HG02885 (cell line): ENCODE results near the gene ANO3.
"Not testable (repeated sequence)": the region's sequence is repeated elsewhere in the genome, so short reads cannot be mapped to it uniquely, and the experiment has no call there.

Experiments
- ATAC-seq: cut with Tn5 transposase; IDR thresholded peaks from one replicate; pipeline ENCODE4 v1.9.1; 2021; ENCODE audit warnings: mild to moderate bottlenecking; ENCODE audit not compliant: unreplicated experiment, poor library complexity

The ANO3 gene

DNA sequence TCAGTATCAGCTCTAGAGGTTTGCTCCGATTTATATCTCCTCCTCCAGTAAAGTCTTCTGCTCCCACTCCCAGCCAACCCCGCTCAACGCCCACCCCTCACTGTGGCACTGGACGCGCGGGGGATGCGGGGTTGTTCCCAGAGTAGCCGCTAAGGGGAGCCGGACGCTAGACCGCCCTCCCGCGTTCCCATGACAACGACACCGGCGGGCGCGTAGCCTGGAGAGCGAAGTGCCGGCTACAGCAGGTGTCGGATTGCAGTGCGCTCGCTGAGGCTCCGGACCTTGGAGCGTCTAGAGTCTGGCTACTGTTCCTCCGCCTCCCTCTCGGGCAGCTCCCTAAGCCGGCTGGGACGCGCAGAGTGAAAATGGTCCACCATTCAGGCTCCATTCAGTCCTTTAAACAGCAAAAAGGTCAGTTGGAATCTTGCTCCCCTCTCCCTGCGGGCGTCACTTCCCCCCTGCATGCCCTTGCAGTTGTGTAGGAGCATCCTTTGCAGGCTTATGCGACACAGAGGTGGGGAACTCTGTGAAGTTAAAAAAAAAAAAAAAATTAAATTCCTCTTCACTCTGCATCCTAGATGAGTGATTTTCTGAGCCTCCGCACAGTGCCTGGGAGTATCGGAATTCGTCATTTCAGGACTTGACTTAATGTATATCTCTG lies at the start of gene ANO3:
TSS of gene ANO3 (plus strand) at position 220 of the 661 bp plus-strand sequence. CDS start at position 366, 146 bp downstream.
- peak; percentile 96 for ATAC-seq

DNA sequence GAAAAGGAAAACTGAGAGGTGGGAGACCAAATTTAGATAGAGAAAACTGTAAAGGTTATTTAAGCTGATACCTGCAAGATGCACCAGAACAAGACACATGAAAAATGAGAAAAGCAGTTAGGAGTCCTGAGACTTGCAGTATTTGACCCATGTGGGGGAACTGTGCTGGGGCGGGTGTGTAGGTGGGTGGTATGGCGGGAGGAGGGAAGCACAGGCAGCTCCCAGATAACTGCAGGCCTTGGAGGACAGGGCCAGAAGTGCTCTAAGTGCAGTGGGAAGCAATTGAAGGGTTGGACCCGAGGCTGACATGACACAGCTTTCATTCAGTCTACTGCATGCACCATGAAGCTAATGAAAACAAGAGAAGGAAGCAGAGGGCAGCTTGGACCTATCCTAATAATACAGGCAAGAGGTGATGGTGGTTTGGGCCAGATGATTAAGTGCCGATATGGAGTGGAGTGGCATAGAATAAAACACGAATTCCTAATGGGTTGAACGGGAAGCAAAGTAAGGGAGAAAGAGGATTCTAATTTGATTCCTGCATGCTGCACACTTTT lies 48.0 kb upstream of the ANO3 start:
- ATAC-seq, result no peak

DNA sequence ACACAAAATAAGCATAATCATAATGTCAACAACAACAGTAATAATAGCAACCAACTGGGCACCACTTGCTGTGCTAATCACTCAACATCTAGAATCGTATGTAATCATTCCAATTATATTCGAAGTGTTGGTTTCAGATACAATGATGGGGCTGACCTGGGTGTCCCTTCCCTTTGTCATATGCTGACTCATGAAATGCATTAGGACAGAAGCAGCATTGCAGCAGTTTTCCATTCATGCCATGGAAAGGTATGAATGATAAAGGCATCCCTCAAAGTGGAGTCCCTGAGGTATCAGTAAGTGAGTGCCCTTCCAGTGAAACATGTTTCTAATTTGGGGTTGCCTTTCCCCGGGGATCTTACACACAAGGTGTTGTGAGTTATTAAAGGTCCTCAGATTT lies 46.3 kb upstream of the ANO3 start:
- ATAC-seq, result no peak

DNA sequence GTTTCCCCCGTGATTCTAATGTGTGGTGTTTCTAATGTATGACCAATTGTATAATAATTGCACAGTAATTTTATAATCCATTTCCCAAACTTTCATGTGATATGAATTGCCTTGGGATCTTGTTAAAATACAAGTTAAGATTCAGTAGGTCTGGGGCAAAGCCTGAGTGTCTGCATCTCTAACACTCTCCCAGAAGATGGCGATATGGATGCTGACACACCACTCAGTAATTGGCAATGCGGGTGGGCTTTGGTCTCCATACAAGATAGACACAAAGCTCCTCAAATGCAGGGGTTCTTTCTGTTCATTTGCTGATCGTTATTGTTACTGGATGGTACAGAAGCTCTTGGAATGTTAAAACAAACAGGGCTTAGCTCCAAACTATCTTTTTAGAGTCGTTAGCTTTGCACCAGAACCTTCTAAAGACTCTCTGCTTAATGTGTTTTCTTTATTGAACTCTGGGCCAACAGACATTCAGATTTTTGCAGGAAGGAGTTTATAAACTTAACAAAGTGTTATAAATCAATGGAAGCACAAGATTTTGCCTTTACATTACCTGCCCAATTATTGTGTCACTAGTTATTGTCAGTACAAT lies 45.4 kb upstream of the ANO3 start:
- ATAC-seq, result peak; percentile 84

DNA sequence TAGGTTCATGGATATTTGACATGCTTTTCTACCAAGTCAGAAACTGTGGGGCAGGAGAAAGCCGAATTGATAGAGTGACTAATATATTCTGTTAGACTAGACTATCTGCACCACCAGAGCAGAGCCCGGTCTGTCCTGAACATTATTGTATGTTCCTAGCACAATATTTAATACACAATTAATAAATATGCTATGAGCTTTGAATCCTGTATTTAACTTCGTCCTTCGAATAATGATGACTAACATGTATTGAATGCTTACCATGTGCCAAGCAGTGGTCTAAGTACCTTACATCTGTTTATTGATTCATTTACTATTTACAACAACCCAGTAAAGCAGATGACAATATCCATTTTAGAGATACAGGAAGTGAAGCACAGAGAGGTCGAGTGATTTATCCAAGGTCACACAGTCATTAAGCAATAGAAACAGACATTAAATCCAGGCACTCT lies 44.8 kb upstream of the ANO3 start:
- ATAC-seq, result no peak

DNA sequence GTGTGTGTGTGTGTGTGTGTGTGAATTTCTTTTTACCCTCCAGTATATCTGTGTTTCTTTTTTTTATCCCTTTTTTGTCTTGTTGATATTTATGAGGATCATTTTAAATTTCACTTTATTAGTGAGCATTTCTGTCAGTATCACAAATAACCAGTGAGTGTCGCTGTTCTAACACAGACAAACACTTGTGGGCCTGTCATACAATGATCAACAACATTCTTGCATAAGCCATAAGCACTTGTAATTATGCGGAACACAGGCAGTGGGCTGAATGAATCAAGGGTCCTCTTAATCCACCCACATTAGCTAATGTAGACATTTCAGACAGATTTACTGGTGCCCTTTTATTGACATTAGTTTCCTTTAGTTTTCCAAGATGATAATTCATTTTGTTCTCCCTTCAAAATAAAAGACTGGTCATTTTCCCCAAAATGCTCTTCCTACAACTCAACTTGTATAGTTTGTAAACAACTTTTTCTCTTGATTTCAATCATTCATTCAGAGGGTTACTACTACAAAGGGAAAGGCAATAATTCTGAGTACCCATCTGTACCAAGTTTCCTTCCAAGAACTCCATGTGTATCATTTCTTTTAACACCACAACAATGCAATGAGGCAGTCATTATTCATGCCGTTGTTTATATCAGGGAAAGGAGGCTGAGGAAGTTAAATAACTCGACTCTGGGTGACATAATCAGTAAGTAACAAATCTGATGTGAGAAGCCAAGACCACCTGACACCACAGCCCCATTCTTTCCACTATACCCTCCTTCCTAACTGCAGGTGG lies 34.5 kb upstream of the ANO3 start:
- peak; percentile 92 for ATAC-seq

DNA sequence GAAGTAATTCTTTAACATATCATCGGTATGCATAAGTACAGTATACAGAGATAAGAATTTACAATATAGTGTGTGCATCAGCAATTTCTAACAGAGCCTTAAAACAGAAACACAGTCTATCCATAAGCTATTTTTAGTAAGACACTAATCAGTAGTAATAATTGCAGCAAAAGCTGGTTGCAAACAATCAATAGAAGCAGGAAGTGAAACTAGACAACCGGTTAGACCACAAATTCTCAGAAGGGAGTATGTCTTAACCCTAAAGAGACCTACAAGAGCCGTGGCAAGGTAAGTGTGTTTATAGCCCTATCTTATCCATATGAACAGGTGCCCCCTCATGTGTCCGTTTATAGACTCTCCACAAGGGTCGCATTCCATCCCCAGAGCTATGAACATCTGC lies 15.6 kb upstream of the ANO3 start:
- not testable (repeated sequence) for ATAC-seq

DNA sequence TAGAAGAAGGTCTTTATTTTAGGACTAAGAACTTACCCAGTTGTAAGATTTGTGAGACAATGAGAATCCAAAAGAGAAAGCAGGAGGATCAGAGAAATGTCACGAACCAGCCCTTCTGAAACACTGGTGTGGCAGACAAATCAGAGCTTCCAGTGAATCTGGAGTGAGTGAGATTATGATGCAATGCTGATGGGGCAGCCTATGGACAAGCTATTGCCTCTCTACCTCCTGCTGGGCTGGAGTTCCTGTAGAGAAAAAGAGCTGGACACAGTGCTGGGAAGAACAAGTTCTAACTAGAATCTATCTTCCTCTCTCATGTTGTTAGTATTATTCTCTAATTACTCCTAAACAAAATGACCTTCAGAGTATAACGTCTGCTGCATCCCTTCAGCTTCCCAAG lies 12.0 kb upstream of the ANO3 start:
- no peak for ATAC-seq

DNA sequence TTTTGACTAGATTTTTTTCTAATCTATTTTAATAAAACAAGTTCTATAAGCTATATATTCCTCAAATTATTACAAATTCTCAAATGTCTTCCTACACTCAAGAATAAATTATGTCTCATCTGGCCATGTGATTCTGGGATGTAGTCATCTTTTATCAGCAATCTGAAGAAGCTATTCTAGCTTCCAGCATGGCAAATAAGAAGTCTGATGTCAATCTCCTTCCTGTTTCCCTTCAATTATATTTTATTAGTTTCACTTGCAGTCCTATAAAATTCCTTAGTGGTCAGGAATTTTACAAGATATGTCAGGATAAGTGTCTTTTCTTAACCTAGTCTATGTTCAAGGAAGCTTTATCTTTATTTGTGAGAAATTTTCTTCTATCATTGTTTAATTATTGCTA lies 10.4 kb upstream of the ANO3 start:
- ATAC-seq, result no peak

DNA sequence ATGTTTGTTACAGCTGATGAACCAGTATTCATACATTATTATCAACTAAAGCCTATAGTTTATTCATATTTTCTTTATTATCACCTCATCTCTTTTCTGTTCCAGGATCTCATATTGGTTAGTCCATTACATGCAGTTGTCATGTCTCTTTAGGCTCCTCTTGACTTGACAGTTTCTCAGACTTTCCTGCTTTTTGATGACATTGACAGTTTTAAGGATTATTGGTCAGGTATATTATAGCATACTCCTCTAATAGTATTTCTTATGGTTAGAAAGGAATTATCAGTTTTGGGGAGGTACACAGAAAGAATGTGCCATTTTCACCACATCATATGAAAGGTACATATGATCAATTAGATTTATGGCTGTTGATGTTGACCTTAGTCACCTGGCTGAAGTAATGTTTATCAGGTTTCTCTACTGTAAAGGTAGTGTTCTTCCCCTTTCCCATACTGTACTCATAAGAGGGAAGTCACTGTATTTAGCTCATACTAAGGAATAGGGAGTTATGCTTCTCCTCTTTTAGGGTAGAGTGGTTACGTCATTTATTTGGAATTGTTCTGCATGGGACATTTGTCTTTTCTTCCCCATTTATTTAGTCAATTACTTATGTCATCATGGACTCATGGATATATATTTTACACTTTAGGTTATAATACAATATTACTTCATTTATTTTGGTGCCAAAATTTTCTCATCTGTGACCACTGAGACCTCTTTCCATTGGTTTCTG lies 9.4 kb upstream of the ANO3 start:
- no peak for ATAC-seq

DNA sequence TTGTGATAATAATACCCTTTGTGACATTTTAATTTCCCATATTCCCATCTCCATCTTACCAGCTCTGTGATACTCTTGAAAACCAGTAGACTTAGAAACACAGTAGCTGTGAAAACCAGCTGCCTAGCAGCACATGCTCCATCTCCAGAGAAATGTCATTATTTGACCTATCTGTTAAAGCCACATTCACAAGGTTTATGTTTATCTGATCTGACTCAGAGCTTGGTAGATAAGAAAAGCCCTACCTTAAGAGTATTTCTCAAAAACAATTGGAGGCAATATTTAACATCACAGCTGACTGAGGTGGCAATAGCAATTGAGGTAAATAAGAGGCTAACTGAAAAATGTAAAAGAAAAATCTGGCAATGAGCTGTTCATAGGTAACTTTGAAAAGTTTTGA lies 8.1 kb upstream of the ANO3 start:
- no peak for ATAC-seq

DNA sequence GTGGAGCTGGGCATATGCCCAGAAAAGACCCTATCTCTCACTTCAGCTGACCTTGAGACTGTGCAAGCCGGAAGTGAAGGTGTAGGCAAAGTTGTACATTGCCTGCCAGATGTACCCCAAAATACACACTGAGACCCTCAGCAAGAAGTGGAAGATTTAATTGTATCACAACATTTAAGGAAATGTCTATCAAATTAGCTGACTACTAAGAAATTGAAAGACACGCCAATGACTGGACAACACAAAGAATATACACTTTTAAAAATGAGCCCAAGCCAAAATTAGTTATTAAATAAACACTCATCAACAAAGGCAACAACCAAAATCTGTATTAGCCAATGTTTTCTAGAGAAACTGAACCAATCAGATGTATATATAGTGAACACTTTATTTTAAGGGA lies 7.7 kb upstream of the ANO3 start:
- no peak for ATAC-seq

DNA sequence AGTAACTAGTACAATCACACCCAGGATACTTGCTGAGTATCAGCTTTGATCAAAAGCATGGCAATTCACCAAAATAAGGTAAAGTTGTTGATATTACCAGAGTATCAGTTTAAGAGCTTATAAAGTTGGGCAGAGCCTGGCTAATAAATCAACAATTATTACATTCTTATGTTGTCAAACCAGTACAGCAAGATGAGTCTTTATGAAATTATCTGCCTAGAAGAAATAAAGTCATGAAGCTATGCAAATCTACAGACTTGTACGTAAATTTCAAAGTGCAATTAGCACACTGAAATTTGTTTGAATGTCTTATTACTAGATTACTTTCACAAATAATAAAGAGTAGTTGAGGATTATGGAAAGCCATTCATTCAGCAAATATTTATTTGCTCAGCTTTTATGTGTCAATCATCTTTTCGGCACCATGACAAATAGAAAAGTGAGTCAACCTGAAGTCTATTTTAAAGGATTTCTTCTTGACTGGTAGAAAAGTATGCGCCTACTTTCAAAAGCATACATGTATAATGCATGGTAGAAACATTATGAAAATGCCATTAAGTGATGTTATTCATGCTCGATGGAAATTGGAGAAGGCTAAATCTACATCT lies 5.0 kb upstream of the ANO3 start:
- ATAC-seq, result no peak

DNA sequence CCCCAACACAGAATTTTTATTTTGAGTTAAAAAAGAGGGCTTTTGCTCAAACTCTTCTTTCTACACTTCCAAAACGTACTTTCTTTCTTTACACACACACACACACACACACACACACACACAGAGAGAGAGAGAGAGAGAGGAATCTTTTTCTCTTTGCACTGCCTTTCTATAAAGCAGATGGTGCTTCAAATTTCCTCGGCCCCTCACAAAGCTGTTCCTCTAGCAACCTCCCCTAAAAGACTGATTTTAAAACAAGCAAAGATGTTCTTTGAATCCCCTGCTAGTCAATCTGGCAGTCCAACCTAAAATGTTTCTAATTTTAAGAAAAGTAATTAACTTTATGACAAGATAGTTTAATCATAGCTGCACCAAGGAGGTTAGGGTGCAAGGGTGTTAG lies 2.7 kb upstream of the ANO3 start:
- no peak for ATAC-seq

DNA sequence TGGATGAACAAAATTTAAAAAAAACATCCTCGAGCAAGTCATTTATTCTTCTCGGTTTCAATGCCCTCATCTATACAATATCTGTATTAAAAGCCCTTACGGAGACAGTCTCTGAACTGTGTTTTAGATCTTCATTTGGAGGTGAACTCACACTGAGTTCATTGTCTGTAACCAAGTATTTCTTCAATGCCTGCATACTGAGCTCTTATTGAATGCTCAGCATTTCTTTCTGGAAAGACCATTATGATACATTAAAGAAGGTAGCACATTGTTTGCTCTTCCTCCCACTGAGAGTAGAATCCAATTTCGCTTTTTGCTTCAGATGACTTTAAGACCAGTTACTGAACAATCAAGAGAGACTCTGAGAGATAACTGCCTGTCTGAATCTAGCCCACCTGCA lies 1.7 kb upstream of the ANO3 start:
- ATAC-seq, result no peak

DNA sequence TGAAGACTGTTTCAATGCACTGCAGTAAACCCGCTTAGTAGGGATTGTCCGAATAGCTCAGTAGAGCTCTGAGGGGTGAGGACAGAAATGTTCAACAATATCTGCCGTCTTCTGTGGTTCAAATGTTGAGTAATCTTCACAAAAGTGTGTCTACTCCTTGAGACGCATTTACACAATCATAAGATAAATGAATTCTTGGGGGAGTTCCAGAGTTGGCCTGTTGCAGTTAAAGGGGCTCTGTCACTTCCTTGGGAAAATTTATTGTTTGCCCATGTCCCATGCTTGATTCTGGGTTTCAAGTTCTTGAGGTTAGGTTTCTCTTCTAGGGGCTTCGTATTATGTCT lies 614 bp downstream of the ANO3 start:
- no peak for ATAC-seq

DNA sequence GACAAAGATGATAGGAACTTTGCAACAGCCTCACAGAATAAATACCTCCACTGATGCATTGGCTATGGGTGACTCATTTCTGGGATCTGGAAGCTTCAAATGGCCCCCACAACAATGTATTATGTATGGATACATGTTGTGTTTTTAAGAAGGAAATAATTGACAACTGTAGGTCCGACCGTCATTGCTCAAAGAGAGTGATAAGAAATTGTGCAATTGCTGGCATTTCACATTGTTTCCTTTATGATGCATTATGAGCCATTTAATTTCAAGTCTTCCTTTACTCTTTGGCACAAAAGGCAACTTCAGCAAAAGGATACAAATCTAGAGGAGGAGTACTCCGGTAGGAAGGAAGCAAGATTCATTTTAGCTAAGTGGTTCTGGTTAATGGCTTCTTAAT lies 2.0 kb downstream of the ANO3 start:
- no peak for ATAC-seq

DNA sequence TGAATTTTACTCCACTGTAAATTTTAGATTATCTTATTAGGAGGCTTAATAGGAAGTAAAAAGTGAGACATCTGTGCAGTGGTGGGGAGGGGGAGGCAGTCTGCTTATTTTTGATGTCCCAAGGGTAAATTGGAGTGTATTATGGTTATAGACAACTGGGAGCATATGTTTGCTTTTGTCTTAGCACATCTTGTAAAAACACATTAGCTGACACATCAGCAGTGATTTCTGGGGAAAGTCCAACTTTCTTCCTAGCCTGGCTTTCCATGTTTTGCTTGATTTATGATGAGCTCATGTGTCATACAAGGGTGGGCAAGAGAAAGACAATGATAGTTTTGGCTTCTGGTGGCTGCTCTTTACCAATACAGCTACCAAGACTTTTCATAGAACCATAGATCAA lies 4.0 kb downstream of the ANO3 start:
- no peak for ATAC-seq

DNA sequence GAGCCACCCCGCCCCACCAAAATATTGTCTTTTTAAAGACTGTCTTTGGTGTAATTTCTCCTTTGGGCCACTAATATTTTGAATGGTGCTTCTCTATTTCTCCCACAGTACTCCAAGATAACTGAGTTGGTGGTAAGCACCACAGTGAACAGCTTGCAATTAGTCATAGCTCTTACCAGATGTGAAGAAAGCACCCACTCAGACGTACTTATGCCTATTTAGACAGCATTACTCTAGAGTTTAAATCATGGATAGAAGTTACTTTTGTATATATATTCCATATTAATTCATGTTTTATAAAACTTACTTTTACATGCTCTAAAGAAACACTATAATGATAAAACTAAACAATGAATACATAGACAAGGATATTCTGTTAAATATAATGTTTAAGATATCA lies 12.7 kb downstream of the ANO3 start:
- ATAC-seq, result no peak

DNA sequence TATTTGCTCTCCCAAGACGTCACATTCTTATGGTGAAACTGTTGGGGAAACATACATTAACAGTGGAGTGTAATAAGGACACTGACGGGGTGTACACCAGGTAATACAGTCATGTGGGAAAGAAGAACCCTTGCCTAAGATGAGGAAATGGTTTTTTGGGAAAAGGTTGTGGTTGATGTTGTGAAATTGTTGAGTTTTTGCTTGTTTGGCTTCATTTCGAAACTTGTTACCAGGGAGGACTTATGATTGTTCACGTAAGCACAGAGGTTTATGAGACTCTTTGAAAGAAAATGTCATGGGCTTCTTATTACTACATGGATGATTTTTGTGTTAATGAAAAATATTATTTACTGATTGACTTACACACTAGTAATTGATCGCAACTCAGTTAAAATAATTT lies 16.8 kb downstream of the ANO3 start:
- no peak for ATAC-seq
